ENCODE results near the gene CNTLN. TPM values are rescaled to one million over a fixed set of nuclear protein-coding genes. Genes with fewer than 3 reads are reported as not detected.

Gene CNTLN
- total and polyA plus RNA-seq, 2 of the 13 experiments (the other 11 are each of a cell fraction or from before 2014, with no cell fraction given) = 1.5 to 5.7 TPM

DNA sequence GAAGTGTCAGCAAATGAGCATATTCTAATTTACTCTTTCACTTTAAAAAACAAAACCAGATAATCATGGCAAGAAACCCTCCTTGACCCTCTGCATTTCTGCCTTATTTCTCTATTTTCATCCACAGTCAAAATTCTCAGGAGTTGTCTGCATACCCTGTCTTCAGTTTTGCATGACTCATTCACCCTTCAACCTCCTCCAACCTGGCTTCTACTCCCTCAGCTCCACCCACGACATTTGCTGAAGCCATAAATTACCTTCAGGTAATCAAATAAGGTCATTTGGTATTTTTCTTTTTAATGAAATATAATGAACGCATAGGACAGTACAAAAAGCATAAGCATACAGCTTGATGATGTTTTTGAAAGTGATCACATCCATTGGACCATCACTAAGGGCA, 416.2 kb downstream of the CNTLN start (continued):
- no peak for TF ChIP-seq HIC2 (CRISPR knock-in tag; IDR thresholded peaks at IDR 0.05; ENCODE audit: low read depth)
- TF ChIP-seq KAT2B (IDR thresholded peaks at IDR 0.05; ENCODE audit: borderline replicate concordance, low read depth, low read length) = no peak
- no peak for TF ChIP-seq ZNF253 (CRISPR knock-in tag; IDR thresholded peaks at IDR 0.05; ENCODE audit: borderline replicate concordance)
- TF ChIP-seq NPAS2 (CRISPR knock-in tag; IDR thresholded peaks at IDR 0.05; ENCODE audit: borderline replicate concordance) = no peak
- TF ChIP-seq, protein P1, sequence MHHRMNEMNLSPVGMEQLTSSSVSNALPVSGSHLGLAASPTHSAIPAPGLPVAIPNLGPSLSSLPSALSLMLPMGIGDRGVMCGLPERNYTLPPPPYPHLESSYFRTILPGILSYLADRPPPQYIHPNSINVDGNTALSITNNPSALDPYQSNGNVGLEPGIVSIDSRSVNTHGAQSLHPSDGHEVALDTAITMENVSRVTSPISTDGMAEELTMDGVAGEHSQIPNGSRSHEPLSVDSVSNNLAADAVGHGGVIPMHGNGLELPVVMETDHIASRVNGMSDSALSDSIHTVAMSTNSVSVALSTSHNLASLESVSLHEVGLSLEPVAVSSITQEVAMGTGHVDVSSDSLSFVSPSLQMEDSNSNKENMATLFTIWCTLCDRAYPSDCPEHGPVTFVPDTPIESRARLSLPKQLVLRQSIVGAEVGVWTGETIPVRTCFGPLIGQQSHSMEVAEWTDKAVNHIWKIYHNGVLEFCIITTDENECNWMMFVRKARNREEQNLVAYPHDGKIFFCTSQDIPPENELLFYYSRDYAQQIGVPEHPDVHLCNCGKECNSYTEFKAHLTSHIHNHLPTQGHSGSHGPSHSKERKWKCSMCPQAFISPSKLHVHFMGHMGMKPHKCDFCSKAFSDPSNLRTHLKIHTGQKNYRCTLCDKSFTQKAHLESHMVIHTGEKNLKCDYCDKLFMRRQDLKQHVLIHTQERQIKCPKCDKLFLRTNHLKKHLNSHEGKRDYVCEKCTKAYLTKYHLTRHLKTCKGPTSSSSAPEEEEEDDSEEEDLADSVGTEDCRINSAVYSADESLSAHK (CRISPR knock-in tag; IDR thresholded peaks at IDR 0.05; ENCODE audit: borderline replicate concordance) = no peak

Small RNA genes lying within 50 kb of the gene (small RNA-seq; reads per million reads assigned to genes)
- 0 reads per million in 3 experiments for gene RPS29P33 (ENCODE audit: insufficient read depth in 2 of 3, insufficient read length in 3 of 3, low read depth in 2 of 3, low replicate concordance in 1 of 3)
